B cell (primary cell): ENCODE results near the gene ZDHHC22. TPM values are rescaled to one million over a fixed set of nuclear protein-coding genes. Genes with fewer than 3 reads are reported as not detected.
A peak's percentile ranks its signal among the peaks of the same experiment; 100 is the strongest.

Experiments used
- ATAC-seq: fragments of 200-7000 bp; cut with Tn5 transposase; one replicate; pipeline ENCODE4 v1.10.0; 2021; ENCODE audit warnings: low read depth, mild to moderate bottlenecking, moderate number of reproducible peaks, moderate library complexity
- CTCF ChIA-PET: fragments of 350-600 bp; sonication (Branson Sonifier 250); formaldehyde crosslinking; loops from one replicate; lab custom pipeline; 2021; ENCODE audit warnings: antibody characterized with exemption, inconsistent platforms; lab: Charles Lee
- POLR2A ChIA-PET: fragments of 350-600 bp; sonication (Branson Sonifier 250); formaldehyde crosslinking; loops from one replicate; lab custom pipeline; 2021; ENCODE audit warnings: antibody characterized with exemption; lab: Charles Lee
- DNase-seq: peaks from one replicate; pipeline ENCODE4 v3.0.0; 2013
- H2AFZ ChIP-seq: 2 replicates; pipeline ENCODE4 v1.6.1; 2012; ENCODE audit warnings: mild to moderate bottlenecking, low read depth, low read length; ENCODE audit not compliant: insufficient read depth, poor library complexity, severe bottlenecking
- H3K27ac ChIP-seq, 2 donors: 1 replicate in 1 of 2; 2 replicates in 1 of 2; pipeline ENCODE4 v1.5.1; 2012 to 2013; ENCODE audit warnings: low read length in 2 of 2, mild to moderate bottlenecking in 2 of 2, moderate library complexity in 1 of 2
- H3K27me3 ChIP-seq, 4 experiments: fragments of 200-600 bp in 1 of 4; sonication (generic) in 1 of 4; replicated peaks in 1 of 4; 1 replicate in 2 of 4; 2 replicates in 2 of 4; pipeline versions ENCODE4 v1.6.1 to v1.7.0; 2013 to 2016; ENCODE audit warnings: low read length in 3 of 4, mild to moderate bottlenecking in 2 of 4, mixed read lengths in 1 of 4, moderate library complexity in 1 of 4; ENCODE audit not compliant: insufficient read depth in 4 of 4, control insufficient read depth in 3 of 4; ENCODE audit errors: control extremely low read depth in 1 of 4
- H3K36me3 ChIP-seq, 2 experiments: replicated peaks in 1 of 2; 1 replicate in 1 of 2; 2 replicates in 1 of 2; pipeline versions ENCODE4 v1.6.1 to v1.7.1; 2013; ENCODE audit warnings: low read length in 1 of 2; ENCODE audit not compliant: insufficient read depth in 2 of 2, control insufficient read depth in 1 of 2; ENCODE audit errors: control extremely low read depth in 1 of 2, extremely low read depth in 1 of 2
- H3K4me1 ChIP-seq, 2 donors: fragments of 200-600 bp in 1 of 2; sonication (generic) in 1 of 2; 1 replicate in 1 of 2; 2 replicates in 1 of 2; pipeline versions ENCODE4 v1.5.1 to v1.6.1; 2013 to 2017; ENCODE audit warnings: low read length in 2 of 2; ENCODE audit not compliant: control insufficient read depth in 2 of 2, insufficient read depth in 2 of 2
- H3K4me2 ChIP-seq: replicated peaks from 2 replicates; pipeline ENCODE3; 2012; ENCODE audit warnings: mild to moderate bottlenecking, low read depth, low read length; ENCODE audit not compliant: poor library complexity, severe bottlenecking
- H3K4me3 ChIP-seq, 5 experiments: fragments of 200-600 bp in 1 of 5; sonication (generic) in 1 of 5; 1 replicate in 3 of 5; 2 replicates in 2 of 5; pipeline versions ENCODE4 v1.5.1 to v1.7.0; 2011 to 2016; ENCODE audit warnings: low read length in 4 of 5, mild to moderate bottlenecking in 4 of 5, low read depth in 2 of 5, control low read depth in 1 of 5, moderate library complexity in 1 of 5; ENCODE audit not compliant: insufficient read depth in 1 of 5; ENCODE audit errors: control extremely low read depth in 1 of 5, extremely low read depth in 1 of 5
- H3K79me2 ChIP-seq: fragments of 200-600 bp; sonication (generic); one replicate; pipeline ENCODE4 v1.6.0; 2016; ENCODE audit warnings: low read length; ENCODE audit not compliant: control insufficient read depth, insufficient read depth
- H3K9ac ChIP-seq: fragments of 200-600 bp; sonication (generic); 2 replicates; pipeline ENCODE4 v1.6.1; 2017; ENCODE audit warnings: mild to moderate bottlenecking, low read length, moderate library complexity
- H3K9me3 ChIP-seq, 3 donors: one replicate each; pipeline versions ENCODE4 v1.6.1 to v1.7.1; 2013; ENCODE audit warnings: low read length in 2 of 3; ENCODE audit not compliant: control insufficient read depth in 2 of 3, insufficient read depth in 1 of 3; ENCODE audit errors: control extremely low read depth in 1 of 3
- H4K20me1 ChIP-seq: 2 replicates; pipeline ENCODE4 v1.6.0; 2012; ENCODE audit warnings: mild to moderate bottlenecking, low read length; ENCODE audit not compliant: insufficient read depth, control insufficient read depth, poor library complexity, severe bottlenecking
- H3K27ac Mint-ChIP-seq: one replicate; pipeline ENCODE4 v1.8.0; 2021; ENCODE audit warnings: mixed read lengths
- H3K27me3 Mint-ChIP-seq: one replicate; pipeline ENCODE4 v1.8.0; 2021; ENCODE audit warnings: mixed read lengths
- H3K4me1 Mint-ChIP-seq: one replicate; pipeline ENCODE4 v1.8.0; 2021; ENCODE audit warnings: mixed read lengths
- H3K4me3 Mint-ChIP-seq: one replicate; pipeline ENCODE4 v1.8.0; 2021; ENCODE audit warnings: mixed read lengths
- H3K9me3 Mint-ChIP-seq: one replicate; pipeline ENCODE4 v1.8.0; 2022; ENCODE audit warnings: mixed read lengths; ENCODE audit not compliant: insufficient read depth
- EZH2 ChIP-seq: IDR thresholded peaks from 2 replicates; pipeline ENCODE4 v1.6.1; 2012; ENCODE audit warnings: borderline replicate concordance, low read depth, mild to moderate bottlenecking, moderate library complexity, low read length; ENCODE audit not compliant: insufficient read depth, poor library complexity, severe bottlenecking
- WGBS: methylation state at CpG from one replicate; pipeline ENCODE4 v1.1.5; 2013; ENCODE audit warnings: missing lambda C conversion rate; ENCODE audit not compliant: insufficient coverage; 5-methylcytosine and 5-hydroxymethylcytosine counted together
- intact Hi-C: fragments of 100-400 bp; cut with micrococcal nuclease; formaldehyde crosslinking; loops from one replicate; pipeline ENCODE4 v1.10.0; 2022
- polyA plus RNA-seq: library from polyadenylated mRNA; depleted of rRNA; stranded (reverse); fragments of >200 nt; gene quantifications from 2 replicates; pipeline ENCODE4 v1.2.3, GENCODE V29; 2012
- total RNA-seq, 2 donors: library from RNA; stranded (reverse); fragments of 120-200 nt in 1 of 2; gene quantifications; 1 replicate in 1 of 2; 2 replicates in 1 of 2; pipeline versions ENCODE4 v1.2.3 to v1.2.4, GENCODE V29; 2013 to 2022
- TF ChIP-seq, protein P1 (sequence below): fragments of 200-600 bp; IDR thresholded peaks from one replicate; pipeline ENCODE4 v1.8.0; 2022; ENCODE audit warnings: antibody characterized with exemption, mild to moderate bottlenecking

ZDHHC22 gene
- total and polyA plus RNA-seq, 2 donors (not counting 1 experiment from before 2014, with no cell fraction given): not detected

DNA sequence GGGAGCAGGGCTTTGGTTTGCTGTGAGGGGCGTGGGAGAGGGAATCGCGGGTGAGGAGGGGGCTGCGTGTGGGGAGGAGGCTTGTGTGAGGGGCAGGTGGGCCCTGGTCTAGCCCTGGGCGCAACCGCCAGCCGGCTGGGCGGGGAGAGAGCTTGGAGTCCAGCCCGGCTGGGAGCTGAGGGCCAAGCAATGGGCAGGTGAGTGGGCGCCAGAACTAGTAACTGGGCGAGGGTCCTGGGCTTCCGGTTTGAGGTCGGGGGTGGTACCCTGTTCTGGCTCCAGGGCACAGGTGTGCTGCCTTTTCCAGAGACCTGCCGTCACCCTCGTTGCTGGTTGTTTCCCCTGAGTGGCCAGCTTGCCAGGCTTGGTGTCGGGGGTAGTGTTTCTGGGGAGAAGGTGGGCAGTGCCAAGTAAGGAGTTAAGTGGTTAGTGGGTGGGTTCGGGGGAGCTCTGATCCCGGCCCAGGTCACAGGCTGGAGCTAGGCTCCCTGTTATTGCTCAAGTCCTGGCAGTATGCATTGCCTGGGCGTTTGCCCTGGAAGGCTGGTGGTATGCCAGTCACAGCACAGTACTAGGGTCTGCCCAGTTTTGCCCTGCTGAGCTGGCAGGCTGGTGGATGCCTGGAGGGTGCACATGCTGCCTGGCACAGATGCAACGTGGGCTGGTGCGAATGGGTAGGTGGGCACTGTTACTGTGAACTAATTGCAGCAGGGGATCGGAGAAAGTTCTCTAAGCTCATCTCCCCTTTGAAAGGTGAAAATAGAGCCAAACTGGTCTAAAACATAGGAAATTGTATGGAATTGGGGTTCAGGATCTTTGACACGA is 42.9 kb downstream of the ZDHHC22 start:
- Mint-ChIP-seq H3K4me1 (peaks cover 70% of the 10 kb centered on the region), H3K4me3 (peak overlapping the region; percentile 86), H3K9me3 (no peaks in the 10 kb centered on the region), H3K27ac (peak overlapping the region; percentile 96), H3K27me3 (no peaks in the 10 kb centered on the region)
- intact Hi-C loops: loop anchor here (1.0 to 5.0 kb wide), 12 partner anchors 10 to 1111 kb away; partner anchors contain the start of genes ANGEL1, GPATCH2L, GSTZ1 and IFT43
- H3K9ac ChIP-seq: peak overlapping the region; percentile 98
- H3K9me3 ChIP-seq: no peaks in the 10 kb centered on the region
- POLR2A ChIA-PET: interaction anchor here (0.6 to 6.2 kb wide), 7 partner anchors 11 to 222 kb away, joined by 3 to 110 read pairs (median 4); partner anchors contain the start of genes GSTZ1 and POMT2
- 15% methylated on average over 22 of the region's 23 CpGs for WGBS
- peaks cover 69% of the 10 kb centered on the region for H3K79me2 ChIP-seq
- DNase-seq (no peak), ATAC-seq (no peak)
- CTCF ChIA-PET: interaction anchor here (0.8 to 30.2 kb wide), 8 partner anchors 10 to 226 kb away, joined by 3 to 757 read pairs (median 12); partner anchors contain the start of genes GSTZ1 and POMT2
- H4K20me1 ChIP-seq: no peaks in the 10 kb centered on the region
- H3K27me3 ChIP-seq: no peaks in the 10 kb centered on the region
- peak overlapping the region; percentile 63 to 99 (median 99) for H3K4me3 ChIP-seq
- peak overlapping the region; percentile 95 for H3K4me2 ChIP-seq
- peaks cover 45 to 51% of the 10 kb centered on the region in 2 donors for H3K4me1 ChIP-seq
- peak overlapping the region; percentile 99 for H2AFZ ChIP-seq
- H3K27ac ChIP-seq: peak overlapping the region; percentile 92 to 99
- no peaks in the 10 kb centered on the region for H3K36me3 ChIP-seq
- no peak for TF ChIP-seq EZH2
- TF ChIP-seq, protein P1, sequence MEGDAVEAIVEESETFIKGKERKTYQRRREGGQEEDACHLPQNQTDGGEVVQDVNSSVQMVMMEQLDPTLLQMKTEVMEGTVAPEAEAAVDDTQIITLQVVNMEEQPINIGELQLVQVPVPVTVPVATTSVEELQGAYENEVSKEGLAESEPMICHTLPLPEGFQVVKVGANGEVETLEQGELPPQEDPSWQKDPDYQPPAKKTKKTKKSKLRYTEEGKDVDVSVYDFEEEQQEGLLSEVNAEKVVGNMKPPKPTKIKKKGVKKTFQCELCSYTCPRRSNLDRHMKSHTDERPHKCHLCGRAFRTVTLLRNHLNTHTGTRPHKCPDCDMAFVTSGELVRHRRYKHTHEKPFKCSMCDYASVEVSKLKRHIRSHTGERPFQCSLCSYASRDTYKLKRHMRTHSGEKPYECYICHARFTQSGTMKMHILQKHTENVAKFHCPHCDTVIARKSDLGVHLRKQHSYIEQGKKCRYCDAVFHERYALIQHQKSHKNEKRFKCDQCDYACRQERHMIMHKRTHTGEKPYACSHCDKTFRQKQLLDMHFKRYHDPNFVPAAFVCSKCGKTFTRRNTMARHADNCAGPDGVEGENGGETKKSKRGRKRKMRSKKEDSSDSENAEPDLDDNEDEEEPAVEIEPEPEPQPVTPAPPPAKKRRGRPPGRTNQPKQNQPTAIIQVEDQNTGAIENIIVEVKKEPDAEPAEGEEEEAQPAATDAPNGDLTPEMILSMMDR: no peak
